IMR-90 (cell line): ENCODE data around the gene CPAMD8. TPM values are rescaled to one million over a fixed set of nuclear protein-coding genes. Genes with fewer than 3 reads are reported as not detected.

Experiments used
- ATAC-seq: fragments of 200-7000 bp; cut with Tn5 transposase; 2 replicates; pipeline ENCODE4 v1.9.1; 2020; ENCODE audit warnings: low read depth, mild to moderate bottlenecking, moderate library complexity
- BruUV-seq: library from RNA; stranded (reverse); fragments of 400-500 nt; replicated peaks from 2 replicates; lab custom pipeline; 2021; lab: Mats Ljungman, UMichigan
- CTCF ChIA-PET: fragments of 300-600 bp; formaldehyde crosslinking; extraction: SDS; loops from one replicate; lab custom pipeline; 2021; ENCODE audit warnings: antibody characterized with exemption; lab: Yijun Ruan, JAX
- POLR2A ChIA-PET: fragments of 300-600 bp; sonication (Branson Sonifier 250); formaldehyde crosslinking; loops from one replicate; lab custom pipeline; 2022; ENCODE audit warnings: antibody characterized with exemption; ENCODE audit not compliant: unreplicated experiment; lab: Charles Lee
- DNase-seq: peaks from one replicate; pipeline ENCODE4 v3.0.0; 2013
- H2AFZ ChIP-seq: replicated peaks from 2 replicates; pipeline ENCODE3; 2013; ENCODE audit warnings: low read length, mild to moderate bottlenecking; ENCODE audit not compliant: poor library complexity
- H2AK5ac ChIP-seq: 2 replicates; pipeline ENCODE4 v1.6.1; 2013; ENCODE audit warnings: low read depth, low read length, inconsistent platforms
- H2AK9ac ChIP-seq: replicated peaks from 2 replicates; pipeline ENCODE3; 2013; ENCODE audit warnings: mild to moderate bottlenecking, low read depth, low read length, moderate library complexity; ENCODE audit not compliant: poor library complexity
- H2BK120ac ChIP-seq: 2 replicates; pipeline ENCODE4 v1.6.1; 2013; ENCODE audit warnings: low read depth, low read length, inconsistent platforms
- H2BK15ac ChIP-seq: 3 replicates; pipeline ENCODE4 v1.6.1; 2013; ENCODE audit warnings: low read depth, low read length, inconsistent platforms
- H2BK20ac ChIP-seq: 2 replicates; pipeline ENCODE4 v1.6.1; 2013; ENCODE audit warnings: low read depth, mild to moderate bottlenecking, inconsistent platforms, low read length, moderate library complexity
- H2BK5ac ChIP-seq: 2 replicates; pipeline ENCODE4 v1.6.1; 2013; ENCODE audit warnings: mild to moderate bottlenecking, low read depth, low read length, inconsistent platforms; ENCODE audit not compliant: poor library complexity, severe bottlenecking
- H3K14ac ChIP-seq: replicated peaks from 2 replicates; pipeline ENCODE4 v1.6.1; 2013; ENCODE audit warnings: low read depth, low read length, inconsistent platforms
- H3K18ac ChIP-seq: 2 replicates; pipeline ENCODE4 v1.6.1; 2013; ENCODE audit warnings: low read depth, low read length, control low read depth
- H3K23ac ChIP-seq: 2 replicates; pipeline ENCODE4 v1.6.1; 2013; ENCODE audit warnings: low read depth, low read length, inconsistent platforms
- H3K27ac ChIP-seq: 2 replicates; pipeline ENCODE4 v1.5.1; 2013; ENCODE audit warnings: mild to moderate bottlenecking, control low read depth, low read length; ENCODE audit not compliant: insufficient read depth
- H3K27me3 ChIP-seq: 2 replicates; pipeline ENCODE4 v1.6.1; 2013; ENCODE audit warnings: low read length; ENCODE audit not compliant: control insufficient read depth, insufficient read depth
- H3K36me3 ChIP-seq: 2 replicates; pipeline ENCODE4 v1.6.1; 2013; ENCODE audit warnings: low read length, mixed read lengths; ENCODE audit not compliant: control insufficient read depth, insufficient read depth
- H3K4ac ChIP-seq: 2 replicates; pipeline ENCODE4 v1.6.1; 2013; ENCODE audit warnings: low read depth, low read length, inconsistent platforms
- H3K4me1 ChIP-seq: 2 replicates; pipeline ENCODE4 v1.6.1; 2013; ENCODE audit warnings: low read length, mixed read lengths; ENCODE audit not compliant: control insufficient read depth, insufficient read depth
- H3K4me2 ChIP-seq: 2 replicates; pipeline ENCODE4 v1.6.1; 2013; ENCODE audit warnings: low read depth, mild to moderate bottlenecking, control low read depth, low read length, moderate library complexity
- H3K4me3 ChIP-seq: 2 replicates; pipeline ENCODE4 v1.5.1; 2013; ENCODE audit warnings: low read depth, mild to moderate bottlenecking, control low read depth, low read length, moderate library complexity; ENCODE audit not compliant: insufficient read depth
- H3K56ac ChIP-seq: 2 replicates; pipeline ENCODE4 v1.6.1; 2013; ENCODE audit warnings: low read length, inconsistent platforms; ENCODE audit not compliant: insufficient read depth; ENCODE audit errors: extremely low read depth
- H3K79me1 ChIP-seq, 2 experiments: 2 replicates each; pipeline ENCODE4 v1.6.1; 2013; ENCODE audit warnings: low read length in 2 of 2, inconsistent platforms in 1 of 2, low read depth in 1 of 2
- H3K9ac ChIP-seq: 2 replicates; pipeline ENCODE4 v1.6.1; 2013; ENCODE audit warnings: low read depth, low read length, control low read depth
- H3K9me1 ChIP-seq: 2 replicates; pipeline ENCODE4 v1.6.1; 2013; ENCODE audit warnings: low read length, inconsistent platforms; ENCODE audit not compliant: insufficient read depth
- H3K9me3 ChIP-seq: 2 replicates; pipeline ENCODE4 v1.6.1; 2013; ENCODE audit warnings: low read length; ENCODE audit not compliant: control insufficient read depth, insufficient read depth
- H4K20me1 ChIP-seq: 2 replicates; pipeline ENCODE4 v1.6.1; 2013; ENCODE audit warnings: low read length, inconsistent platforms; ENCODE audit not compliant: insufficient read depth
- H4K5ac ChIP-seq: 2 replicates; pipeline ENCODE4 v1.6.1; 2013; ENCODE audit warnings: mild to moderate bottlenecking, low read depth, low read length, control low read depth
- H4K8ac ChIP-seq, 2 experiments: 2 replicates each; pipeline ENCODE4 v1.6.1; 2013; ENCODE audit warnings: low read depth in 2 of 2, low read length in 2 of 2, control low read depth in 1 of 2, inconsistent platforms in 1 of 2
- H4K91ac ChIP-seq: 2 replicates; pipeline ENCODE4 v1.6.1; 2013; ENCODE audit warnings: low read depth, low read length, inconsistent platforms; ENCODE audit not compliant: insufficient read depth
- BHLHE40 ChIP-seq: fragments of 150-350 bp; IDR thresholded peaks from 2 replicates; pipeline ENCODE4 v1.6.1; 2016; ENCODE audit warnings: mild to moderate bottlenecking, low read depth, low read length
- CEBPB ChIP-seq: IDR thresholded peaks from 2 replicates; pipeline ENCODE4 v1.6.1; 2012; ENCODE audit warnings: low read depth, low read length, improper control_type of control experiment
- CHD1 ChIP-seq: IDR thresholded peaks from 2 replicates; pipeline ENCODE4 v1.6.1; 2012; ENCODE audit warnings: low read depth, low read length, improper control_type of control experiment
- ELK1 ChIP-seq: fragments of 150-350 bp; IDR thresholded peaks from 2 replicates; pipeline ENCODE4 v1.6.1; 2016; ENCODE audit warnings: low read depth, mild to moderate bottlenecking, low read length, moderate library complexity, borderline replicate concordance
- FOS ChIP-seq: fragments of 150-350 bp; IDR thresholded peaks from 2 replicates; pipeline ENCODE4 v1.6.1; 2016; ENCODE audit warnings: low read depth, low read length
- MAFK ChIP-seq: IDR thresholded peaks from 2 replicates; pipeline ENCODE4 v1.6.1; 2012; ENCODE audit warnings: low read depth, low read length, improper control_type of control experiment
- MAZ ChIP-seq: IDR thresholded peaks from 2 replicates; pipeline ENCODE4 v1.6.1; 2012; ENCODE audit warnings: low read depth, mild to moderate bottlenecking, low read length, improper control_type of control experiment, moderate library complexity, borderline replicate concordance
- NFE2L2 ChIP-seq: fragments of 150-350 bp; IDR thresholded peaks from 2 replicates; pipeline ENCODE4 v1.6.1; 2016; ENCODE audit warnings: low read depth, mild to moderate bottlenecking, low read length
- POLR2A ChIP-seq: IDR thresholded peaks from 2 replicates; pipeline ENCODE4 v1.6.1; 2012; ENCODE audit warnings: mild to moderate bottlenecking, low read depth, low read length
- RAD21 ChIP-seq: IDR thresholded peaks from 2 replicates; pipeline ENCODE4 v1.6.1; 2012; ENCODE audit warnings: low read length, improper control_type of control experiment
- RCOR1 ChIP-seq: IDR thresholded peaks from 2 replicates; pipeline ENCODE4 v1.6.1; 2012; ENCODE audit warnings: mild to moderate bottlenecking, low read length, improper control_type of control experiment; ENCODE audit not compliant: insufficient replicate concordance
- RFX5 ChIP-seq: IDR thresholded peaks from 2 replicates; pipeline ENCODE4 v1.8.0; 2012; ENCODE audit warnings: low read depth, mild to moderate bottlenecking, low read length, moderate library complexity
- SMC3 ChIP-seq: fragments of 150-350 bp; IDR thresholded peaks from 2 replicates; pipeline ENCODE4 v1.6.1; 2016; ENCODE audit warnings: low read depth, mild to moderate bottlenecking, antibody characterized with exemption, low read length, moderate library complexity
- USF2 ChIP-seq: fragments of 150-350 bp; IDR thresholded peaks from 2 replicates; pipeline ENCODE4 v1.6.1; 2017; ENCODE audit warnings: mild to moderate bottlenecking, antibody characterized with exemption, low read length, low read depth
- WGBS, 2 experiments: methylation state at CpG; one replicate each; pipeline versions ENCODE4 v1.1.5 to v1.1.7; 2013; ENCODE audit warnings: missing lambda C conversion rate in 2 of 2; ENCODE audit not compliant: insufficient read length in 1 of 2; ENCODE audit errors: extremely low coverage in 2 of 2; 5-methylcytosine and 5-hydroxymethylcytosine counted together
- dilution Hi-C: fragments of 300-500 bp; cut with HindIII; formaldehyde crosslinking; loops from one replicate; pipeline ENCODE4 v1.14.3; 2018; ENCODE audit warnings: low sequenced_read_pairs; ENCODE audit not compliant: unreplicated experiment
- in situ Hi-C: fragments of 300-500 bp; cut with MboI; formaldehyde crosslinking; loops from 3 replicates; pipeline ENCODE4 v1.14.3; 2019; ENCODE audit warnings: low sequenced_read_pairs, inconsistent platforms, mixed read lengths
- intact Hi-C: fragments of 100-400 bp; cut with micrococcal nuclease; formaldehyde crosslinking; loops from 2 replicates; pipeline ENCODE4 v1.10.0; 2022
- polyA plus RNA-seq, 3 experiments: library from polyadenylated mRNA; depleted of rRNA; stranded (reverse); fragments of >200 nt; gene quantifications; 2 replicates each; pipeline ENCODE4 v1.2.3, GENCODE V29; 2012; ENCODE audit warnings: low replicate concordance in 1 of 3
- total RNA-seq: library from RNA; depleted of rRNA; stranded (reverse); fragments of >200 nt; gene quantifications from 2 replicates; pipeline ENCODE4 v1.2.3, GENCODE V29; 2012

CPAMD8 gene
- total and polyA plus RNA-seq, 2 of the 4 experiments (the other 2 are of a cell fraction) = 0.36 to 0.79 TPM

GRCh38 chr19:16877581-16877980 is 149.0 kb downstream of the CPAMD8 start:
- CTCF ChIA-PET = no interaction called here
- no peak overlapping the region for H2AK9ac ChIP-seq
- H3K4ac ChIP-seq = no peak overlapping the region
- no peak overlapping the region for H3K4me2 ChIP-seq
- H3K9ac ChIP-seq = no peak overlapping the region
- no peak overlapping the region for H3K23ac ChIP-seq
- no peak overlapping the region for H2BK20ac ChIP-seq
- in situ Hi-C loops = no loop called here
- H3K79me1 ChIP-seq = peaks cover 25 to 28% of the 10 kb centered on the region in 2 experiments
- H3K27ac ChIP-seq = no peak overlapping the region
- no peak overlapping the region for H4K5ac ChIP-seq
- no TSS peak for BruUV-seq
- no peak overlapping the region for H3K4me3 ChIP-seq
- POLR2A ChIA-PET = no interaction called here
- H3K18ac ChIP-seq = no peak overlapping the region
- H4K91ac ChIP-seq = no peak overlapping the region
- 100% methylated on average over 1 of the region's 11 CpGs; no CpG with 5 or more reads in 1 of the 2 experiments for WGBS, 2 experiments
- no peaks in the 10 kb centered on the region for H3K4me1 ChIP-seq
- H3K27me3 ChIP-seq = no peaks in the 10 kb centered on the region
- no peak overlapping the region for H4K8ac ChIP-seq
- TF ChIP-seq MAZ (no peak), ELK1 (no peak), USF2 (no peak), RCOR1 (no peak), RAD21 (no peak), BHLHE40 (no peak), CHD1 (no peak), RFX5 (no peak), FOS (no peak), NFE2L2 (no peak), SMC3 (no peak), CEBPB (no peak), POLR2A (no peak), MAFK (no peak)
- H3K36me3 ChIP-seq = peaks cover 64% of the 10 kb centered on the region
- no peak overlapping the region for H2AFZ ChIP-seq
- no peak overlapping the region for H2BK120ac ChIP-seq
- no peak overlapping the region for H2BK15ac ChIP-seq
- no peak overlapping the region for H3K14ac ChIP-seq
- no peak overlapping the region for H2BK5ac ChIP-seq
- intact Hi-C loops = no loop called here
- H3K56ac ChIP-seq = no peak overlapping the region
- ATAC-seq (no peak), DNase-seq (no peak)
- peaks cover 29% of the 10 kb centered on the region for H4K20me1 ChIP-seq
- 0 out of 2 replicates have a peak, but pooled peaks cover 5% of the 10 kb centered on the region for H3K9me1 ChIP-seq
- no peak overlapping the region for H2AK5ac ChIP-seq
- dilution Hi-C loops = no loop called here
- H3K9me3 ChIP-seq = peaks cover 14% of the 10 kb centered on the region
